ENCODE results near the gene RAP1A. TPM values are rescaled to one million over a fixed set of nuclear protein-coding genes. Genes with fewer than 3 reads are reported as not detected.

The RAP1A gene
- polyA plus RNA-seq, 3 donors from 2014 or later = 45.6 to 67.3 (median 61.1) TPM

DNA sequence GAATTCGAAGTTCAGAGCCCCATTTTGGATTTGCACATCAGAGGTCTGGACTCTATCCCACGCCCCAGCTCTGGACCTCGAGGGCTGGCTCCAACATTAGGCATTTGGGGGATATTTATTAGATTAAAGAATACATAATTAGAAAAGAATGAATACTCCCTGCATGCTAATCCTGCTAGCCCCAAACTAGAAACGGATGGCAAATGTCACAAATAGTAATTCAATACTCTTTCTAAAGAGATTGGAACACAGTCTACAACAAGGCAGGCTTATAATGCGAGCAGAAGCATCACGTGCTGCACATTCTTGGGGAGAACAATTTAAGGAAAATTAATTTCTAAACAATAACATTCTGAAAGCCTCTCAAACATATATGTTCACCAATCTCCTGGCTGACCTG lies 27.7 kb upstream of the RAP1A start:
- Mint-ChIP-seq H3K27me3 (ENCODE audit: low read depth in 3 of 3) (peaks cover 3 to 7% (median 5%) of the 10 kb centered on the region in 3 donors), H3K4me1 (peaks cover 51 to 56% of the 10 kb centered on the region in 2 donors), H3K9me3 (no peaks in the 10 kb centered on the region), H3K36me3 (peaks cover 0 to 3% (median 0%) of the 10 kb centered on the region in 3 donors), H3K4me3 (no peak overlapping the region), H3K27ac (peak overlapping the region; percentile 82 to 95 (median 92))
- no peak for DNase-seq

DNA sequence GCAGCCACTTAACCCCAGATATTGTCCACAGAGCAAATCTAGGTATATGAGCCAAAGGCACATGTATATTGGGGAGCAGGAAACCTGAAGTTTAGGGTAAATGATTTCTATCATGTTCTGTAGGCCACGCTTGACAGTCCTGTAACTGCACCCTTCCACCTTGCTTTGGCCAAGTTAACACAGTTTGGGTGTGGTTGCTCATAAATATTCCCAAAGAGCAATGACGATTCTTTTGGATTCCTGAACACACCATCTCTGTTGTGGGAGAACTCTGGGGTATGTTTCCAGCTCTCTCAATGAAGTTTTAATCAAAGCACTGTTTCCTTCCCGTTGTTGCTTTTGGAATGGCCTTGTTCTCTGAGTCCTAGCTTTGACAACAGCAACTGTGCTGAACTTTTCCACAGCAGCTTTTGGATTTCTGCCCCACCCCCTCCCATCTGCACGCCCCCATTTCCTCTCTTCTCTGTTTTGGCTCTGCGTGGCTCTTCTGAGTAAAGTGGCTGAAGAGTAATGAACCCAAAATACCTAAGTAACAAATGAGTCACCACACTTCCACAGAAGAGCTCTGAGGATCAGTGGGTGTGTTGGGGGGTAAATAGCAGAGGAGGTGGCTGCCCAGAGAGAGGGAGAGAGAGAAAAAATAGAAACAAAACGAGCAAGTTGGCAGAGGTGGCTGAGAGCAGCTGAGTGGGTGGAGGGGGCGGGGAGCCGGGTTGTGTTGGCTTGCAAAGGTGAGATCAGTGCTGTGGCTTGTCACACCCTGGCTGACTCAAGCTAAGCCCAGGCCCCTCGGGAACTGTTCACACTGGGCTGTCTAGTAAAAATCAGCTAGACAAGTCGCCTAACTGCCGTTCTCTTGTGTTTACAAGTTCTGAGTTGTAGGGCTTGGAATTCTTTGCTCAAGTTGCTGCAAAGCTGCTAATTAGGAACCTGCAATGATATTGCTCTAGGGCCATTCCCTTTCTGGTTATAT lies 26.9 kb upstream of the RAP1A start:
- H3K27ac Mint-ChIP-seq = peak overlapping the region; percentile 82 to 95 (median 92)
- peaks cover 3 to 7% (median 5%) of the 10 kb centered on the region in 3 donors for H3K27me3 Mint-ChIP-seq (ENCODE audit: low read depth in 3 of 3)
- H3K36me3 Mint-ChIP-seq = peaks cover 0 to 3% (median 0%) of the 10 kb centered on the region in 3 donors
- peaks cover 58 to 63% of the 10 kb centered on the region in 2 donors for H3K4me1 Mint-ChIP-seq
- H3K4me3 Mint-ChIP-seq = peak overlapping the region; percentile 60 to 81 (median 70)
- peak; percentile 82 to 88 (median 83) for DNase-seq
- H3K9me3 Mint-ChIP-seq = no peaks in the 10 kb centered on the region

DNA sequence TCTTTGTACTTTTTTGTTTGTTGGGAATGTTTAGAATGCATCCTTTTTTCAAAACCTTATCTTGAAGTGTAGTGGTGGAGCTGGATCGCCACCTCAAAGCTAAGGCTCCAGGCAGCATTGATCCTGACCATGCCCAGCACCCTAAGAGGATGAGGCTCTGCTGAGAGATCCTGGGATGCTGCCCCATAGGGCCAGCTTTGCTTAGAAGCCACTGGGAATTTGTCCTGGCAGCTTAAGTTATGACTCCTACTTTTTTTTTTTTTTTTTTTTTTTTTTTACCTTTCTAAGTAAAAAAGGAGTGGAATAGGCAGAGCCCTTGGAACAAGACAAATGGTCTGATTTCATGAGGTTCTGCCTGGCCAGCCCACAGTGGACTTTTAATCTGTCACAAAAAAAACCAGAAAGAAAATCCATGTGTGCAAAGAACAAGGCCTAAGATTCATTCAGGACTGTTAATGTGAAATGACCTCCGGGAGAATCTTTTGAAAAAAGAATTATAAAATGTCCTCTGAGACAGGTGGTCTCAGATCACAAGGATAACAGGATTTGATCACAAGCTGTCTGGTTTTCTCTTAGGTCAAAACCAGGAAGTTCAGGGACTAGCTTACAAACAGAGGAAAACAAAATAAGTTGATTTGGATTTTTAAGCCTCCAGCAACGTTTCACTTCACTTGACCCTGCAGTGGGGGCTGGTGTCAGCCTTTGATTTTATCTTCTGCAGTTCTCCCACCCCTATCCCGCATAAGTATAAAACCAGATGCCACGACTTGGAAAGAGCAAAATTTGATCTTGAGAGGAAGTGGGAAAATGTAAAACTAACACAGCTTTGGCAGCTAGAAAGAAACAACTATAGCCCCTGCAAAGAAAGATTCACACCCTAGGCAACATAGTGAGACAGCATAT lies 25.9 kb upstream of the RAP1A start:
- peaks cover 0 to 3% (median 0%) of the 10 kb centered on the region in 3 donors for H3K36me3 Mint-ChIP-seq
- no peaks in the 10 kb centered on the region for H3K9me3 Mint-ChIP-seq
- peak overlapping the region; percentile 82 to 95 (median 94) for H3K27ac Mint-ChIP-seq
- H3K27me3 Mint-ChIP-seq (ENCODE audit: low read depth in 3 of 3) = peaks cover 3 to 11% (median 5%) of the 10 kb centered on the region in 3 donors
- no peak for DNase-seq
- peaks cover 68 to 73% of the 10 kb centered on the region in 2 donors for H3K4me1 Mint-ChIP-seq
- H3K4me3 Mint-ChIP-seq = peak overlapping the region; percentile 60 to 81 (median 72)

DNA sequence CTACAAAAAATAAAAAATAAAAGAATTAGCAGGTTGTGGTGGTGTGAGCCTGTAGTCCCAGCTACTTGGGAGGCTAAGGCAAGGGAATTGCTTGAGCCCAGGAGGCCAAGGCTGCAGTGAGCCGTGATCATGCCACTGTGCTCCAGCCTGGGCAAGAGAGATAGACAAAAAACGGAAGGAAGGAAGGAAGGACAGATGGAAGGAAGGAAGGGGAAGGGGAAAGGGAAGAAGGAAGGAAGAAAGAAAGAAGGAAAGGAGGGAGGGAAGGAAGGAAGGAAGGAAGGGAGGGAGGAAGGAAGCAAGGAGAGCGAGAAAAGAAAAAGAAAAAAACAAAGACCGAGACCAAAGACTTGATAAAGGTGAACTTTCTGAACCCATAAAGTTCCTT lies 25.3 kb upstream of the RAP1A start:
- DNase-seq = no peak
- H3K4me1 Mint-ChIP-seq = peaks cover 74 to 78% of the 10 kb centered on the region in 2 donors
- H3K9me3 Mint-ChIP-seq = no peaks in the 10 kb centered on the region
- peaks cover 3 to 11% (median 5%) of the 10 kb centered on the region in 3 donors for H3K27me3 Mint-ChIP-seq (ENCODE audit: low read depth in 3 of 3)
- H3K4me3 Mint-ChIP-seq = peak overlapping the region; percentile 30 to 76 (median 63)
- H3K36me3 Mint-ChIP-seq = peaks cover 0 to 3% (median 0%) of the 10 kb centered on the region in 3 donors
- peak overlapping the region; percentile 82 to 95 (median 94) for H3K27ac Mint-ChIP-seq

DNA sequence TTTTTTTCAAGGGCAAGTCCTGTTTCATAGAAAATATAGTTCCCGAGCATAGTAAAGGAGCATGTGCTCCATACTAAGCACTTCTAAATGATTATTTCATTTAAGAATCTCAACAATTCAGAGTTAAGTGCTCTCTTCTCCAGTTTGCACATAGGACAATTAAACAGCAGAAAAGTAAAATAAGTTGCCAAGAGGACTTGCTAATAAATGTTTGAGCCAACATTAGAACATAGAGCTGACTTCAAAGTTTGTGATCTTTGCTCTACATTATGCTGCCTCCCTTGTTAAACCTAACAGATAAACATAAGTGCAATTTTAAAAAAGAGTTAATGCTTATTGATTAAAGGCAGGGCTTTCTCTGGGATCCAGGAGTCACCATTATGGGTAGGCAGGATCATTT lies 23.8 kb upstream of the RAP1A start:
- Mint-ChIP-seq H3K9me3 (no peaks in the 10 kb centered on the region), H3K27ac (peak overlapping the region; percentile 82 to 95 (median 92)), H3K36me3 (peaks cover 0 to 3% (median 0%) of the 10 kb centered on the region in 3 donors), H3K4me3 (peak overlapping the region in 2 of 5 donors; percentile 61 to 63), H3K4me1 (peaks cover 86 to 93% of the 10 kb centered on the region in 2 donors), H3K27me3 (ENCODE audit: low read depth in 3 of 3) (peaks cover 3 to 11% (median 5%) of the 10 kb centered on the region in 3 donors)
- DNase-seq = no peak

DNA sequence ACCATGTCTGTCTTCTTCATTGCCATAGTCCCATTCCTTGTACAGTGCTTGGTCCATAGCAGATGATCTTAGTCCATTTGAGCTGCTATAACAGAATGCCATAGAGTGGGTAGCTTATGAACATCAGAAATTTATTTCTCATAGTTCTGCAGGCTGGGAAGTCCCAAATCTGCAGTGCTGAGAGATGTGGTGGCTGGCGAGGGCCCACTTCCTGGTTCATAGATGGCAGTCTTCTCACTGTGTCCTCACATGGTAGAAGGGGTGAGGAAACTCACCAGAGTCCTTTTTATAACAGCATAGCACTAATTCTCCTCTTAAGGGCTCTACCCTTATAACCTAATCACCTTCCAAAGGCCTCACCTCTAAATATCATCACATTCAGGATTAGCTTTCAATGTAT lies 23.1 kb upstream of the RAP1A start:
- peaks cover 86 to 99% of the 10 kb centered on the region in 2 donors for H3K4me1 Mint-ChIP-seq
- peak overlapping the region; percentile 82 to 95 (median 92) for H3K27ac Mint-ChIP-seq
- peaks cover 0 to 3% (median 0%) of the 10 kb centered on the region in 3 donors for H3K36me3 Mint-ChIP-seq
- peak; percentile 67 to 71 (median 68) for DNase-seq
- H3K27me3 Mint-ChIP-seq (ENCODE audit: low read depth in 3 of 3) = peaks cover 3 to 11% (median 5%) of the 10 kb centered on the region in 3 donors
- H3K9me3 Mint-ChIP-seq = no peaks in the 10 kb centered on the region
- peak overlapping the region; percentile 63 to 82 (median 69) for H3K4me3 Mint-ChIP-seq

DNA sequence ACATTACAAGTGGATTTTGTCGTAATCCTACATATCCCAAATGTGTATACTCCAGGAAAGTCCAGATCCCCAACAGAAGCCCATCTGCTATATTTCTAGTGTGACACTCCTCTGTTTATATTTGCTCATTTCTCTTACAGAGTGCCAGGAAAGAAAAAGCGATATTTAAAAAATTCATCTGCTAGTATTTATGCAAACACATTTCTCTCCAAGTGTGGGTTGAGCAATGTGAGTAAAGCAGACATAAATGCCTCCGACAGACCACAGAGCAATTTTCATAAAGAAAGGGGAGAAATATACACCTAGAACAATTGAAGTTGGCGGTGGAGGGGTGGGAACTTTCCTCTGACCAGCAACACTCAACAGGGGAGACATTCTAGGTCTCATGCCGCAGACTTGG lies 22.2 kb upstream of the RAP1A start:
- H3K4me3 Mint-ChIP-seq = peak overlapping the region in 4 of 5 donors; percentile 10 to 82 (median 42)
- no peak for DNase-seq
- H3K27me3 Mint-ChIP-seq (ENCODE audit: low read depth in 3 of 3) = peaks cover 3 to 11% (median 5%) of the 10 kb centered on the region in 3 donors
- H3K9me3 Mint-ChIP-seq = no peaks in the 10 kb centered on the region
- peaks cover 82 to 97% of the 10 kb centered on the region in 2 donors for H3K4me1 Mint-ChIP-seq
- peaks cover 0 to 3% (median 0%) of the 10 kb centered on the region in 3 donors for H3K36me3 Mint-ChIP-seq
- peak overlapping the region; percentile 82 to 95 (median 92) for H3K27ac Mint-ChIP-seq

DNA sequence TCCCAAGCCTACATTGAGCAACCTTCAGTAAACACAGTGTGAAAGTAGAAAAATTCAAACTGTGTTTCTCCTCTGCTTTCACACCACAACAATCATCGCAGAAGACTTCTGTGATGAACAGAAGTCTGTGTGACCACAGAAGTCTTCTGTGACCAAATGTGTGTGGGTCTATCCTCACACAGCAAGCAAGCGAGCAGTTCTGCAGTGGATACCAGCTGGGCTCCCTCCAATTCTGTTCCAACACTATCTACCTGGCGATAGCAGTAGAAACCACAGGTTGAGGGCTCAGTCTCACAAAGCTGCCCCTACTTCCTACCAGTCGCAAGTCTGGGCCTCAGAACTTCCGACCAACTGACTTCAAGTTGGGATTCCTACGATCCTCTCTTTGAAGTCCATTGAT lies 21.0 kb upstream of the RAP1A start:
- H3K27ac Mint-ChIP-seq = peak overlapping the region; percentile 82 to 95 (median 92)
- H3K4me1 Mint-ChIP-seq = peaks cover 82 to 97% of the 10 kb centered on the region in 2 donors
- peak; percentile 45 to 67 (median 56) for DNase-seq
- peaks cover 0 to 3% (median 0%) of the 10 kb centered on the region in 3 donors for H3K36me3 Mint-ChIP-seq
- H3K4me3 Mint-ChIP-seq = peak overlapping the region; percentile 54 to 82 (median 69)
- H3K27me3 Mint-ChIP-seq (ENCODE audit: low read depth in 3 of 3) = peaks cover 0 to 6% (median 0%) of the 10 kb centered on the region in 3 donors
- no peaks in the 10 kb centered on the region for H3K9me3 Mint-ChIP-seq

DNA sequence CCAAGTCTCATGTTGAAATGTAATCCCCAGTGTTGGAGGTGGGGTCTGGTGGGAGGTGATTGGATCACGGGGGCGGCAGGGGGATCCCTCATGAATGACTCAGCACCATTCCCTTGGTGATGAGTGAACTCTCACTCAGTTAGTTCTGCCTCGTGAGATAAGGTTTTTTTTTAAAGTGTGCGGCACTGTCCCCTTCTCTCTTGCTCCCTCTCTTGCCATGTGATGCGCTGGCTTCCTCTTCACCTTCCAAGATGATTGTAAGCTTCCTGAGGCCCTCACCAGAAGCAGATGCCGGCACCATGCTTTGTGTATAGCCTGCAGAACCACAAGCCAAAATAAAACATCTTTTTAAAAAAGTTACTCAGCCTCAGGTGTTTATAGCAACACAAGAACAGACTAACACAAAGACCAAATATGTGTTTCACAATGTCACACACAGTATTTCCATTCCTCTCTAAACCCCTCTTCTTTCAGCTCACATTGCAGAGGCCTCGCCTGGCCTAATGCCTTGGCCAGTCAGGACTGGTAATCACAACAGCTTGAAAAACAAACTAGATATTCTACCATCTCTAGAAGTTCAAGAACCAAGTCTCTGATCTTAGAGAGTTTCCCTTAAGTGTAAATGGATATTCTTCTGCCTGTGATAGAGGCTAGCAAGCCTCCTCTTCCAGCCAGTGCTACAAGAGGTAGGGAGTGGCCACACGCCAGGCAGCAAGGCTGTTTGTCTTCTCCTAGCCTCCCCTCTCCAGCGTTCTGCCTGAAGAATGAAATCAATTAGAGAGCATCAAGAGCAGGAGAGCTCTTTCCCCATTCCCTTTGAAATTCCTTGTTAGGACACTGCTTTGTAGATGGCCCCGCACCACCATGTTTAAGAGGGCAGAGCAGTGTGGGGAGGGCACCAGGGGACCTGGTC lies 19.6 kb upstream of the RAP1A start:
- Mint-ChIP-seq H3K4me1 (peaks cover 82 to 97% of the 10 kb centered on the region in 2 donors), H3K36me3 (peaks cover 0 to 3% (median 0%) of the 10 kb centered on the region in 3 donors), H3K27me3 (ENCODE audit: low read depth in 3 of 3) (peaks cover 0 to 4% (median 0%) of the 10 kb centered on the region in 3 donors), H3K9me3 (no peaks in the 10 kb centered on the region), H3K4me3 (peak overlapping the region in 2 of 5 donors; percentile 15 to 23), H3K27ac (peak overlapping the region in 5 of 6 donors; percentile 82 to 95 (median 86))
- DNase-seq = no peak

DNA sequence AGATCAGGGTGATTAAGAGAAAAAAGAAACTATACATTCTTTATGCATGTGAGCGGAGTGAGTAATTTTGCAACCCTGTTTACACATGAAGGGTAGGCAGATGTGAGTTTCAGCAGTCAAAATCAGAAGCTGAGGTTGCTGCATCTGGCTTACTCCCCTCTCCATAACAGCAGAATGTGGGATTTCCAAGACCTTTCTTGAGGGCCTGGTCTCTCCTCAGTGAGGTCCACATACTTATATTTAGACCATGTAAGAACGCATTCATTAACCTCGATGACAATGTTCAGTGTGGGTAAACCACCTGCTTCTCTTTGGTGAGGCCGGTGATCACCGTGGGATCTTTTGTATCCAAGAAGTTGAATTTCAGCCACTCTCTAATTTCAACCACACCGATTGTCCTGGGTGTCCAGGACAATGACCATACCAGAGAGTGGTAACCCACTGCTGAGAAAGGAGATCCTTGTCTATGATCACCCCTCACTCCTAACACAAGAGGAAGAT lies 18.7 kb upstream of the RAP1A start:
- no peak for DNase-seq
- Mint-ChIP-seq H3K9me3 (no peaks in the 10 kb centered on the region), H3K4me3 (peak overlapping the region in 1 of 5 donors; percentile 0), H3K4me1 (peaks cover 82 to 97% of the 10 kb centered on the region in 2 donors), H3K36me3 (peaks cover 0 to 3% (median 0%) of the 10 kb centered on the region in 3 donors), H3K27ac (peak overlapping the region in 3 of 6 donors; percentile 17 to 76 (median 56)), H3K27me3 (ENCODE audit: low read depth in 3 of 3) (peaks cover 0 to 4% (median 0%) of the 10 kb centered on the region in 3 donors)

DNA sequence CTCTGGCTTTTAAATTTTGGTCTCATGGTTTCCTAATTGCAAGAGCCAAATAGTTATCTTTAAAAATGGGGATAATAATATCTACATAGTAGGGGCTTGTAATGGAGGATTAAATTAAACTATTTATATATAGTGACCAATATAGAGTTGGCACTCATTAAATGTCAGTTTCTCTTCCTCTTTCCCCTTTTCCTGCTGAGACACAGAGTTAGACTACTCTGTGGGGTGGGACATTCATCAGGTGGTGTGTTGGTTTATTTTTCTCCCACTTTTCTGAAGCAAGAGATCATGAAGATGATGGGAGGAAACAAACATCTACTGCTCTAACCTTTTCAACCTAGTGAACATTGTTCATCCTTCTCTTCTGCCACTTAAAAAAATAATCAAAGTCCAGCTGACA lies 17.3 kb upstream of the RAP1A start:
- H3K27me3 Mint-ChIP-seq (ENCODE audit: low read depth in 3 of 3) = peaks cover 0 to 4% (median 0%) of the 10 kb centered on the region in 3 donors
- peak overlapping the region in 1 of 5 donors; percentile 38 for H3K4me3 Mint-ChIP-seq
- DNase-seq = no peak
- H3K27ac Mint-ChIP-seq = peak overlapping the region in 3 of 6 donors; percentile 78 to 96 (median 91)
- no peaks in the 10 kb centered on the region for H3K9me3 Mint-ChIP-seq
- H3K4me1 Mint-ChIP-seq = peaks cover 76 to 92% of the 10 kb centered on the region in 2 donors
- no peaks in the 10 kb centered on the region for H3K36me3 Mint-ChIP-seq

DNA sequence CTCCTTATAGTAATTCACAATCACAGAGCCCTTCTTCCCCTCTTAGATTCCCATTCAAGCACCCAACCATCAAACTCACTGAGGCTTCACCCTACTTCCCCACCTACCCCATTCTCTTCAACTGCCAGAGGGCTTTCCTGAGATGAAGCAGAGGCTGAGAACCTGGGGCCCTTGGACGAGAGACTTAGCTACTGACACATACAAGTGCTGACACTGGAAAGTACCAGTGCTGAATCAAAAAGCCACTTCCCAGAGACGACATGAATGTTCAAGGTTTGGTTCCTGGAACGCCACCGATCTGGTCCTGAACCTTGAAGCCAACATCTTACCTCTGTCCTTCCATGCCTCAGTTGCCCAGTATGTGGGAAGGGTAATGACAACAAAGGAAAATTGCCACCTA lies 16.6 kb upstream of the RAP1A start:
- DNase-seq = no peak
- Mint-ChIP-seq H3K4me3 (peak overlapping the region in 3 of 5 donors; percentile 12 to 84 (median 15)), H3K4me1 (peaks cover 69 to 85% of the 10 kb centered on the region in 2 donors), H3K9me3 (no peaks in the 10 kb centered on the region), H3K27me3 (ENCODE audit: low read depth in 3 of 3) (peaks cover 0 to 4% (median 0%) of the 10 kb centered on the region in 3 donors), H3K36me3 (no peaks in the 10 kb centered on the region), H3K27ac (peak overlapping the region; percentile 46 to 96 (median 85))
